ENCODE measurements around the gene CTSO.

- TF ChIP-seq CTCF (IDR thresholded peaks at IDR 0.05; ENCODE audit: extremely low read depth in 1 of 2, insufficient read depth in 1 of 2, low read depth in 1 of 2, low read length in 2 of 2) (no peak), POLR2A (IDR thresholded peaks at IDR 0.05; ENCODE audit: low read depth, low read length) (no peak), POLR2AphosphoS5 (IDR thresholded peaks at IDR 0.05; ENCODE audit: insufficient read depth, low read depth, low read length) (no peak), EZH2 (IDR thresholded peaks at IDR 0.05; ENCODE audit: borderline replicate concordance, low read depth, low read length, severe bottlenecking) (no peak), JUN (IDR thresholded peaks at IDR 0.05; ENCODE audit: borderline replicate concordance, insufficient read depth, insufficient read length, low read depth) (no peak)
Observed at GRCh38 chr4:155904331-155904730, 49.3 kb downstream of the CTSO start.

Measured in endothelial cell of umbilical vein (primary cell).